GM12878 (cell line): ENCODE measurements around the gene AP4B1. TPM values are rescaled to one million over a fixed set of nuclear protein-coding genes. Genes with fewer than 3 reads are reported as not detected.

Experiments
- ATAC-seq: fragments of 200-7000 bp; cut with Tn5 transposase; 3 replicates; pipeline ENCODE4 v1.9.1; 2020; ENCODE audit warnings: mild to moderate bottlenecking, moderate library complexity
- BruUV-seq: library from RNA; stranded (reverse); fragments of 400-500 nt; replicated peaks from 2 replicates; lab custom pipeline; 2021; lab: Mats Ljungman, UMichigan
- CTCF ChIA-PET: fragments of 300-600 bp; sonication (Branson Sonifier 250); formaldehyde crosslinking; extraction: SDS; loops from one replicate; lab custom pipeline; 2021; ENCODE audit warnings: inconsistent platforms; lab: Yijun Ruan, JAX
- POLR2A ChIA-PET: fragments of 350-600 bp; formaldehyde crosslinking; extraction: SDS; loops from one replicate; lab custom pipeline; 2021; ENCODE audit warnings: inconsistent platforms; lab: Charles Lee
- RAD21 ChIA-PET: fragments of 300-600 bp; sonication (Branson Sonifier 250); formaldehyde crosslinking; loops from one replicate; lab custom pipeline; 2023; ENCODE audit warnings: antibody characterized with exemption; ENCODE audit not compliant: unreplicated experiment; lab: Charles Lee
- SMC1A ChIA-PET: fragments of 300-600 bp; sonication (Branson Sonifier 250); formaldehyde crosslinking; loops from one replicate; lab custom pipeline; 2023; ENCODE audit not compliant: unreplicated experiment, uncharacterized antibody; lab: Charles Lee
- DNase-seq: peaks from one replicate; pipeline ENCODE4 v3.0.0-alpha.2; 2011; ENCODE audit warnings: low read depth, low spot score
- FAIRE-seq: peaks from 3 replicates; lab custom pipeline; 2011; peaks lifted over from hg19 to GRCh38; lab: Jason Lieb, UNC
- H2AFZ ChIP-seq: 2 replicates; pipeline ENCODE4 v1.6.0; 2011; ENCODE audit warnings: low read depth, low read length, control low read depth; ENCODE audit not compliant: control insufficient read depth
- H3K27ac ChIP-seq: 2 replicates; pipeline ENCODE4 v1.5.1; 2011; ENCODE audit warnings: control low read depth; ENCODE audit not compliant: control insufficient read depth, insufficient read depth
- H3K27me3 ChIP-seq, 2 experiments: replicated peaks in 1 of 2; 2 replicates each; pipeline versions ENCODE4 v1.6.0 to v1.6.1; 2011; ENCODE audit warnings: low read length in 1 of 2; ENCODE audit not compliant: control insufficient read depth in 2 of 2, insufficient read depth in 2 of 2
- H3K36me3 ChIP-seq, 2 experiments: 2 replicates each; pipeline ENCODE4 v1.5.1; 2011; ENCODE audit warnings: low read length in 1 of 2; ENCODE audit not compliant: control insufficient read depth in 2 of 2, insufficient read depth in 2 of 2
- H3K4me1 ChIP-seq: 2 replicates; pipeline ENCODE4 v1.6.1; 2011; ENCODE audit warnings: mild to moderate bottlenecking, low read length, moderate library complexity, mixed read lengths; ENCODE audit not compliant: control insufficient read depth, insufficient read depth
- H3K4me2 ChIP-seq: 2 replicates; pipeline ENCODE4 v1.6.0; 2011; ENCODE audit warnings: control low read depth; ENCODE audit not compliant: control insufficient read depth, insufficient read depth
- H3K4me3 ChIP-seq: fragments of 200-600 bp; sonication (generic); 2 replicates; pipeline ENCODE4 v1.5.1; 2016
- H3K79me2 ChIP-seq: 2 replicates; pipeline ENCODE4 v1.6.0; 2011; ENCODE audit warnings: low read length; ENCODE audit not compliant: control insufficient read depth, insufficient read depth
- H3K9ac ChIP-seq: 2 replicates; pipeline ENCODE4 v1.8.0; 2011; ENCODE audit warnings: low read length, control low read depth, mixed read lengths; ENCODE audit not compliant: control insufficient read depth, insufficient read depth
- H3K9me3 ChIP-seq: replicated peaks from 3 replicates; pipeline ENCODE4 v1.5.1; 2011; ENCODE audit warnings: mild to moderate bottlenecking, low read length; ENCODE audit not compliant: control insufficient read depth, insufficient read depth
- H4K20me1 ChIP-seq: 2 replicates; pipeline ENCODE4 v1.6.0; 2011; ENCODE audit not compliant: control insufficient read depth, insufficient read depth
- NFIC ChIP-seq: IDR thresholded peaks from 2 replicates; pipeline ENCODE4 v1.6.1; 2012; ENCODE audit warnings: low read depth, mild to moderate bottlenecking, inconsistent platforms, low read length, moderate library complexity
- TCF3 ChIP-seq: IDR thresholded peaks from 2 replicates; pipeline ENCODE4 v1.6.1; 2012; ENCODE audit warnings: low read depth, mild to moderate bottlenecking, low read length, borderline replicate concordance; ENCODE audit not compliant: insufficient read depth
- USF1 ChIP-seq: IDR thresholded peaks from 2 replicates; pipeline ENCODE4 v1.6.1; 2011; ENCODE audit warnings: borderline replicate concordance, low read depth, mild to moderate bottlenecking, moderate library complexity, mixed read lengths, low read length; ENCODE audit not compliant: insufficient read depth; ENCODE audit errors: extremely low read length
- WGBS: methylation state at CpG from one replicate; pipeline ENCODE4 v1.1.6; 2016; ENCODE audit warnings: low lambda C conversion rate; ENCODE audit not compliant: insufficient replicate concordance, insufficient coverage; ENCODE audit errors: missing lambda C conversion rate; 5-methylcytosine and 5-hydroxymethylcytosine counted together
- in situ Hi-C: fragments of 300-500 bp; cut with MboI; formaldehyde crosslinking; loops from 9 replicates; pipeline ENCODE4 v1.14.3; 2018; ENCODE audit warnings: mixed read lengths
- intact Hi-C: fragments of 100-400 bp; cut with micrococcal nuclease; formaldehyde crosslinking; loops from one replicate; pipeline ENCODE4 v1.14.2; 2022; ENCODE audit not compliant: unreplicated experiment
- polyA plus RNA-seq, 11 experiments: library from polyadenylated mRNA; depleted of rRNA in 4 of 11; unstranded in 6 of 11; stranded (reverse) in 5 of 11; fragments of >200 nt; fragmentation: Nextera tagmentation in 4 of 11; fragmentation: Illumina TruSeq in 1 of 11; extraction: Ambion mirVana in 4 of 11; extraction: Trizol in 1 of 11; gene quantifications; 1 replicate in 1 of 11; 2 replicates in 10 of 11; pipeline versions ENCODE4 v1.2.1 to v1.2.3, GENCODE V29; 2011 to 2016; ENCODE audit warnings: inconsistent platforms in 2 of 11, missing spikeins in 2 of 11, low read depth in 1 of 11
- total RNA-seq, 4 experiments: library from RNA; depleted of rRNA in 3 of 4; stranded (reverse); fragments of >200 nt in 3 of 4; fragmentation: Illumina TruSeq in 1 of 4; extraction: Trizol in 1 of 4; gene quantifications; 2 replicates each; pipeline versions ENCODE4 v1.2.1 to v1.2.3, GENCODE V29; 2013 to 2021

AP4B1 gene
- total and polyA plus RNA-seq, 10 of the 15 experiments (the other 5 are each of a cell fraction or from before 2014, with no cell fraction given): 27.2 to 61.0 (median 33.0) TPM

DNA sequence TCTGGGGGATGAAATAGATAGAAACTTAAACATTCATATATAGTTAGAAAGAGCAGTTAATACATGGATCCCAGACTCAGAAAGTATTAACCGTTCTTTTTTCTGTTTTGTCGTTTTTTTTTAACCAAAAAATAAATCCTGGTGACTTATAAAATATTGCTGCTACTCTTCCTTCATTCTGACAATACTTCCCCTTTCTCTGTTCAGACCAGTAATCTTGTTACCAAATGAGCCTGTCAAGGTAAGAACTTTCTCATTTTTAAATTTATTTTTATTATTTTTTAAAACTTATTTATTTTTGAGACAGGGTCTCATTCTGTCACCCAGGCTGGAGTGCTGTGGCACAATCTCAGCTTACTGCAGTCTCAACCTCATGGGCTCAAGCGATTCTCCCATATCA is 46.8 kb downstream of the AP4B1 start:
- ChIA-PET SMC1A (interaction anchor here (0.8 to 17.4 kb wide), 10 partner anchors 10 to 106 kb away, joined by 3 to 396 read pairs (median 25); partner anchors contain the start of genes AP4B1, BCL2L15, DCLRE1B and HIPK1), CTCF (interaction anchor here (0.8 to 6.1 kb wide), 12 partner anchors 11 to 121 kb away, joined by 3 to 66 read pairs (median 14); partner anchors contain the start of genes AP4B1, DCLRE1B and OLFML3), RAD21 (interaction anchor here (1.0 to 7.1 kb wide), 9 partner anchors 10 to 89 kb away, joined by 3 to 189 read pairs (median 33); partner anchors contain the start of genes AP4B1, DCLRE1B and HIPK1), POLR2A (interaction anchor here (3.8 to 8.0 kb wide), 4 partner anchors 12 to 72 kb away, joined by 29 to 111 read pairs (median 58); partner anchors contain the start of genes AP4B1, DCLRE1B and HIPK1)
- H3K36me3 ChIP-seq: peaks cover 0 to 14% of the 10 kb centered on the region in 2 experiments; a peak in 2 of 4 replicates
- H3K9me3 ChIP-seq: no peaks in the 10 kb centered on the region
- H3K4me1 ChIP-seq: peaks cover 47% of the 10 kb centered on the region
- no peaks in the 10 kb centered on the region for H3K27me3 ChIP-seq
- FAIRE-seq (no peak), DNase-seq (no peak), ATAC-seq (peak; percentile 3; the same call in 2 of the 3 replicates)
- H2AFZ ChIP-seq: no peak overlapping the region
- H3K27ac ChIP-seq: peak overlapping the region; percentile 84
- no peak for TF ChIP-seq USF1
- no peak for TF ChIP-seq TCF3
- 0 out of 2 replicates have a peak, but pooled peaks have one; percentile 6 for TF ChIP-seq NFIC
- no TSS peak for BruUV-seq
- peak overlapping the region; percentile 24; the same call in 1 of the 2 replicates for H3K9ac ChIP-seq
- peak overlapping the region; percentile 95 for H3K4me2 ChIP-seq
- no peaks in the 10 kb centered on the region for H4K20me1 ChIP-seq
- H3K79me2 ChIP-seq: peaks cover 15% of the 10 kb centered on the region
- intact Hi-C loops: loop anchor here (2.0 to 5.0 kb wide), 2 partner anchors 47 to 85 kb away; partner anchors contain the start of genes AP4B1 and DCLRE1B
- 30% methylated on average over 3 of the region's 3 CpGs for WGBS
- in situ Hi-C loops: no loop called here
- H3K4me3 ChIP-seq: no peak overlapping the region; the same call in 1 of the 2 replicates
